Measurements from ENCODE around the gene NEURL2.

NEURL2 gene

DNA sequence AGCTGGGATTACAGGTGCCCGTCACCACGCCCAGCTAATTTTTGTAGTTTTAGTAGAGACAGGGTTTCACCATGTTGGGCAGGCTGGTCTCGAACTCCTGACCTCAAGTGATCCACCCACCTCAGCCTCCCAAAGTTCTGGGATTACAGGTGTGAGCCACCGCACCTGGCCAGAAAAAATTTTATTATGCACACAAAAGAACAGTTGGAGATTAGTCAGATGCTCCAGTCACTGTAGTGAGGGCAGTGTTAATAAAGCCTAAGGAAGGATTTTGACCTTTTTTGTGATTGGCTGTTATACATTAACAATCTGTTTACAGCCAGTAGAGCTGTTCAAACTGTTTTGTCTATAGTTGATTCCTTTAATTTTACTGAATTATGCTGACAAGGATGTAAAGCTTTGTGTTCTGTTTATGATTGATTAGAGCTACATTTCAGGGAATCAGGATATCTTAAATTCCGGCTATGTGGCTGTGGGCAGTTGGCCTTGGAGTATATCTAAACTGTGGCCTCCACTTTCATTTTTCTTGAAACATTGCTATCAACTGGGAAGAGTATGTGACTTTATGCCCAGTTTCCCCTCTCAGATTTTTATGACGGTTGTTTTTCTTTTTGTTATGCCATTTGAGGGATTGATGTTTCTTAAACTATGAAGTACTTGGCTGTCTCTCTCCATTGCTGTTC is 23.7 kb downstream of the NEURL2 start:
- no peak for DNase-seq

- no peak for DNase-seq
These were observed 24.6 kb downstream of the NEURL2 start for GRCh38 chr20:45866454-45866853.

DNA sequence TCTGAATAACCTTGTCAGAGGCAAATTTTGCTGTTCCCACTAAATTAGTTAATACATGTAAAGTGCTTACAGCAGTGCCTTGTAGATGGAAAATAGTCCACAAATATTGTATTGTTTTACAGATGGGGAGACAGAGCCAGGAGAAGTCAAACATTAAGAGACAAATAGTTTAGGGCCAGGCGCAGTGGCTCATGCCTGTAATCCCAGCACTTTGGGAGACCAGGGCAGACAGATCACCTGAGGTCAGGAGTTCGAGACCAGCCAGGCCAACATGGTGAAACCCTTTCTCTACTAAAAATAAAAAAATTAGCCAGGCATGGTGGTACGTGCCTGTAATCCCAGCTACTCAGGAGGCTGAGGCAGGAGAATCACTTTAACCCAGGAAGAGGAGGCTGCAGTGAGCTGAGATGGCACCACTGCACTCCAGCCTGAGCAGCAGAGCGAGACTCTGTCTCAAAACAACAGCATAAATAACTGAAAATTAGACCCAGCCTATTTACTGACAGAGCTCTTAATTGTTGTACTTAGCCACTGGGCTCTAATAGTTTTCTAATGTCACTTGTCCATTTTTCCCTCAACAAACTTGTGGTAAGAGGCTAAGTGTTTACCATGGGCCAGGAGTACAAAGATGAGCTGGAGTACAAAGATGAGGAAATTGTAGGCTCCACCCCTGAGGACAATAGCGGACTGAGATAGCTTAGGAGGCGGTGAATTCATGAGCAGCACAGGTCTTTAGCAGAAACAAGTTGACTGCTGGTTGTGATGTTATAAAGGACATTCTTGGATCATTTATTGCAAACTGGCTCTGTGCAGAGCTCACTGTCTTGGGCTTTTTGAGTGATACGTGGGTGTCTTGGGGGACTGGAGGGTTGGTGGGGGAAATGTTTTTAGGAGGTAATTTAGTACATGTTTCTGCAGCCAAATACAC is 27.2 kb downstream of the NEURL2 start:
- DNase-seq: no peak

GRCh38 chr20:45861221-45862075 is 29.6 kb downstream of the NEURL2 start:
- DNase-seq: no peak

DNA sequence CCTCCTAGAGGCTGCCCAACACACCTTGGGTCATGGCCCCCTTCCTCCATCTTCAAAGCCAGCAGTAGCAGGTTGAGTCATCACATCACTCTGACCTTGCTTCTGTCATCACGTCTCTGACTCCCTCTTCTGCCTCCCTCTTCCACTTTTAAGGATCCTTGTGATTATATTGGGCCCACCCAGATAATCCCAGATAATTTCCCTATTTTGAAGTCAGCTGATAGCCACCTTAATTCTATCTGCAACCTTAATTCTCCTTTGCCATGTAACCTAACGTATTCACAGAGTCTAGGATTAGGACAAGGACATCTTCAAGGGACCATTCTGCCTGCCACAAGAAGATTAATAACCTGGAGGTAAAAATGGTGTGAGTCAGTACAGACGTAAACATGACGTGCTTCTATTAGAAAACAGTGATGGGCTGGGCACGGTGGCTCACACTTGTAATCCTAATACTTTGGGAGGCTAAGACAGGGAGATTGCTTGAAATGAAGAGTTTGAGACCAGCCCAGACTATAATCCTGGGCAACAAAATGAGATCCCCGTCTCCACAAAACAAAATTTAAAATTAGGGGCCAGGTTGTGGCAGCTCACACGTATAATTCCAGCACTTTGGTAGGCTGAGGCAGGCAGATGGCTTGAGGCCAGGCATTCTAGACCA is 30.3 kb downstream of the NEURL2 start:
- peak; percentile 5 to 48 (median 21) for DNase-seq

DNA sequence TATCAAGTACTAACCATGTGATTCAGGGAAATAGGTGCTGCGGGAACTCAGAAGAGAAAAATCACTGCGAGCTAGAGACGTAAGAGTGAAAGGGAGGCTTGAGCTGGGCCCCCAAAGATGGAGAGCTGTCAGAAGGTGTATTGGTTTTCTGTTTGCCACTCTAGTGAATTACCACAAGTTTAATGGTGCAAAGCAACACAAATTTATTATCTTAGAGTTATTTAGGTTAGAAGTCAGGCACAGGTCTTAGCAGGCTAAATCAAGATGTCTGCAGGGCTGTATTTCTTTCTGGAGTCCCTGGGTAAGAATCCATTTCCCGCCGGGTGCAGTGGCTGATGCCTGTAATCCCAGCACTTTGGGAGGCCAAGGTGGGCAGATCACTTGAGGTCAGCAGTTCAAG is 31.1 kb downstream of the NEURL2 start:
- no peak for DNase-seq

- no peak for DNase-seq
These were observed 33.2 kb downstream of the NEURL2 start for GRCh38 chr20:45857882-45858216.

DNA sequence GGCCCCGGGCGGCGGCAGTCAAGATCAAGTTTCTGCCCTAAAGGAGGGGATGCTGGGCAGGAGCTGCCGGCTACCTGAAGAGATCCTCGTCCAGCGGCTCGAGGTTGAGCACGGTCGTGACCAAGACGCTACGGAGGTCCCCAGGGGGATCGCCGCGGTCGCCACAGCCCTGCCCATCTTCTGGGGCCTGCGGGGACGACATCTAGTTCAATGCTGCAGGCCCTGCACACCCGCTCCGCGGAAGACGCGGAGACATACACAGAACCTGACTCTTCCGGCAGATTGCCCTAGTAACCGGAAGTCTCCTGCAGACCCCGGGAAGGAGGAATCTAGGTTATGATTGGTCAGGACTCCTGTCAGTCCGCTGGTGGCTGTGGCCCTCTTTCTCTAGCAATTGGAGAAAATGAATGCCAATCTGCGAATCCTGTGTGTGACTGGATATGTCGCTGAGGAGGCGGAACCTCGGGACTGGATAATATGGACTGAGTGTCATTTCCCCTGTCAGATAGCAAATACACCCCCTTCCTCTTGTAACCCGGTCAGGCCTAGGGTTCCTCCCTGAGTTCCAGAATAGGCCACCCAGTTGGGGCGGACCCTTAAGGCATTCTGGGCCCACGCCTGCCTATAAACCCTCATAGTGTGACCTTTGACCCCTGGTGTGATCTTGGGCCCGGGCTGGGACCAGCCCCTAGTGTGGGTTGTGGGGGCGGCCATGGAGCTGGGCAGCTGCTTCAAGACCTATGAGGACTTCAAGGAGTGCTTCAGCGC is 33.7 kb downstream of the NEURL2 start, which contains the start of the genes ACOT8 and ZSWIM3:
Gene ACOT8 (minus strand): TSS at position 279 of the 768 bp plus-strand sequence. CDS start 77 bp downstream, at position 202.
Gene ZSWIM3 (plus strand): TSS at position 501 of the 768 bp plus-strand sequence. CDS start 212 bp downstream, at position 713.
- peak; percentile 100 for DNase-seq

GRCh38 chr20:45853484-45853883 is 37.5 kb downstream of the NEURL2 start:
- DNase-seq: no peak

- DNase-seq: no peak
These were observed 38.7 kb downstream of the NEURL2 start for GRCh38 chr20:45852326-45852725.

- DNase-seq: no peak
These were observed 39.5 kb downstream of the NEURL2 start for GRCh38 chr20:45851501-45851900.

DNA sequence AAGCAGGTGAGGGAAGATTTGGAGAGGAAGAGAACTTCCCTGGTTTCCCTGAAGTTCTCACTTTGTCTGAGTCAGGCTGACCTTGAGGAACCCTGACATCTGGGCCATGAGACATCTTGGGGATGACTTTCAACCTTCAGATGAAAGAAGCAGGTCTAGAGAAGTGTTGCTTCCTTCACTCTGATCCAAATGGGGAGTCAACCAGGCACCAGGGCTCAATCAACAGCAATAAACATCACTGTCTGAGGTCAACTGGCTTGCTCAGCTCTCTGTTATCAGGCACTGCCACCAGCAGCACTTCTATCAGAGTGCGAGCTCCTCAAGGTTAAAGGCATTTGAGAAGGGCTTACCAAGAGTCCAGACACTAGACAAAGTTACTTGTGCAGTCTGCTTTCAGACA is 40.1 kb downstream of the NEURL2 start:
- no peak for DNase-seq

DNA sequence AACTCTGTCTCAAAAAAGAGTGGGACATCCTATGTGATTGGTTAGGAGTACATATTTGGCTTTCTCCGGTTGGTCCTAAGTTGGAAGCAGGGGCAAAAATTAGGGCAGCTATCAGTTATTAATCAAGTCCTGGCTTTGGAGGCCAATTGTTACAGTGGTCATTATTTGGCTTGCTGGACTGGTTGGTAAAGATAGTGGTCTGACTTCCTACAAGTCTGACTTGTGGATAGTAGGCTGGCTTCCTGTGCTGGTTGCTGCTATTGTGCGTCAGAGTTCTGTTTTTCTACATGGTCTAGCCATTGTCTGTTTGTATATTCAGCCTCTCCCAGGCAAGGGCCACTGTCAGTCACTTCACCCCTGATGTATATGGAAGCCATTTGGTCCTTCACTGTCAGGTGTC is 40.8 kb downstream of the NEURL2 start:
- DNase-seq: no peak

DNA sequence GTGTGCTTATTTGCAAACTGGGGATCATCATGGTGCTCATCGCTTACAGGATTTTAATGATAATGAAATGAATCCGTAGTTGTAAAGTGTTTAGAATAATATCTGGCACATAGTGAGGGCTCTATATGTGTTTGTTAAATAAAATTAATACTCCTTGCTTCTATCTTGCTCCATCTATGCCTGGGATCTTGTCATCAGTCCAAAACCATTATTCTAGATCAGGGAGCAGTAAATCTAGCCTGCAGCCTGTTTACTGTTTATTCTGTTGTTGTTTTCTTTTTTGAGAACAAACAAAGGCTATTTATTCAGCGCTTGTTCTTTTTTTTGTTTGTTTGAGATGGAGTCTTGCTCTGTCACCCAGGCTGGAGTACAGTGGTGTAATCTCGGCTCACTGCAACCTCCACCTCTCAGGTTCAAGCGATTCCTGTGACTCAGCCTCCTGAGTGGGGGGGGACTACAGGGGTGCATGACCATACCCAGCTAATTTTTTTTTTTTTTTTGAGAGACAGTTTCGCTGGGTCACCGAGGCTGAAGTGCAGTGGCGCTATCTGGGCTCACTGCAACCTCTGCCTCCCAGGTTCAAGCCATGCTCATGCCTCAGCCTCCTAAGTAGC is 41.9 kb downstream of the NEURL2 start:
- no peak for DNase-seq

DNA sequence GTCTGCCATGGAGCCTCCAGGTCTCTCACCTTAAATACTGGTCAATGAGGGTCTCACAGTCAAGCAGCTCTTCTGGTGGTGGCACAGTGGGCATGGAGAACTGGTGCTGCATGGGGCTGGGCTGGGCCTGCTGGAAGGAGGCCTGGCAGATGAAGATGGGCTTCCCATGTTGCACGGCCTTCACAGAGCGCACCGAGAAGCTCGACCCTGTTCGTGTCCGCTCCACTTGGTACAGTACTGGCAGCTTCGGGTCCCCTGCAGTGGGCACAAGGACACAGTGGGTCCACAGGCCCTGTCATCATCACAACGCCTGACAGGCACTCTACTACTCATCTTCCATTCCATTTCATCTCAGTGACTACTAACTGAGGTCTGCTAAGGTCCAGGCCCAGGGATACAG is 42.6 kb downstream of the NEURL2 start:
- no peak for DNase-seq

- no peak for DNase-seq
These were observed 45.6 kb downstream of the NEURL2 start for GRCh38 chr20:45845452-45845851.

DNA sequence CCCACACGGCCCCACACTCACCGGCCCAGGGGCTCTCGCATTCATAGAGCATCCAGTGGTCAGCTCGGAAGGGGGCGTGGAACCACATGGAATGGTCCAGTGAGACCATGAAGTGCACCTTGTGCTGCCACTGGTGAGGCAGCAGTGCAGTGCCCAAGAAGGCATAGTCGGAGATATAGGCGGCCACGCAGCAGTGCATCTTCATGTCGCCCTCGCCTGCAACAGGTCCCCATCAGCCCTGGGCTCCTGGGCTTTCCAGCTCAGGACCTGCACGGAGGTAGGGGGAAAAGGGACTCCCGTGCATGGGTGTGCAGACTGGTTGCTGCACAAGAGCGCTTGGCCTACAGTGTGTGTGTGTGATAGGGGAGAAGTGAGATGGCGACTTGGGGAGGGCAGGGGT is 47.5 kb downstream of the NEURL2 start:
- no peak for DNase-seq

- DNase-seq: no peak
These were observed 48.7 kb downstream of the NEURL2 start for GRCh38 chr20:45842169-45842812.

DNA sequence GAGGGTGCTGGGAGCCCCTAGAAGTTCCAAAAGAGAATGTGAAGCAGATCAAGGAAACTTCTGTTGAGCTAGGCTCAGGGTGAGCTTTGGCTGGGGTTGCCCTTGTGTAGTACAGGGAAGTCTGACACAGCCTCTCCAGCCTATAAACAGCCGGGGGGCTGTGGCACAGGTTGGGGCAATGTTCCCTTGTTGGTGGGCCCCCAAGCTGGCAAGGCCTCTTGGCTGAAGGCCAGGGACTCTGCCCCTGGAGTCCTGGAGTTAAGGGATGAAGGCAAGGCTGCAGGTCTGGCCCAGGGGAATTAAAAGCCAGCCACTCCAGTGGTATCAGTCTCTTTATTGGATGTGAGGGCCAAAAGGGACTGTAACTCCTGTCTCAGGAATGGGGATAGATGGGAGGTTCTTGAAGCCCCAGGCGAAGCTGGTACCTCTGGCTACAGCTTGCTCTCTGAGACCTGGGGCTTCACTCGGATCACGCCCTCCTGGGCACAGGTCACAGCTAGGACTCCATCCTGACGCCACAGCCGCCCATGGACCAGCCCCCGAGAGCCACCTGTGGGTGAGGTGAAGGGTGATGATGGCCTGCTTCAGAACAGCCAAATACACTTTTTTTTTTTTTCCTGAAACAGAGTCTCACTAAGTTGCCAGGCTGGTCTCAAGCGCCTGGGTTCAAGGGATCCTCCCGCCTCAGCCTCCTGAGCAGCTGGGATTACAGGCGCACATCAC is 49.4 kb downstream of the NEURL2 start:
- DNase-seq: no peak

GRCh38 chr20:45840700-45841198 is 50.3 kb downstream of the NEURL2 start:
- DNase-seq: no peak
